ENCODE measurements around the gene RIN3. TPM values are rescaled to one million over a fixed set of nuclear protein-coding genes. Genes with fewer than 3 reads are reported as not detected.

Gene RIN3
- total RNA-seq, 2 donors from 2014 or later: 8.8 to 41.6 TPM

- TF ChIP-seq CTCF (IDR thresholded peaks at IDR 0.05) (no peak), POLR2AphosphoS5 (IDR thresholded peaks at IDR 0.05) (no peak), POLR2A (IDR thresholded peaks at IDR 0.05) (no peak)
- no peak overlapping the region for H3K4me3 ChIP-seq
- H3K9me3 ChIP-seq: no peaks in the 10 kb centered on the region
- H3K36me3 ChIP-seq: peaks cover 0 to 5% of the 10 kb centered on the region in 2 donors
- H3K4me1 ChIP-seq (replicated peaks): peaks cover 8% of the 10 kb centered on the region
- no peak for DNase-seq (ENCODE audit: low spot score)
- intact Hi-C loops (cut with DNase I): no loop called here
- no peaks in the 10 kb centered on the region for H3K27me3 ChIP-seq (replicated peaks; ENCODE audit: insufficient read depth)
- 77% methylated on average over 14 of the region's 14 CpGs for WGBS
- H3K27ac ChIP-seq: no peak overlapping the region
These were observed 216.2 kb downstream of the RIN3 start for GRCh38 chr14:92729634-92730358.

GRCh38 chr14:92731622-92732115 is 218.1 kb downstream of the RIN3 start:
- no peaks in the 10 kb centered on the region for H3K27me3 ChIP-seq (replicated peaks; ENCODE audit: insufficient read depth)
- no peak overlapping the region for H3K4me3 ChIP-seq
- TF ChIP-seq POLR2AphosphoS5 (IDR thresholded peaks at IDR 0.05) (no peak), CTCF (IDR thresholded peaks at IDR 0.05) (no peak), POLR2A (IDR thresholded peaks at IDR 0.05) (no peak)
- H3K4me1 ChIP-seq (replicated peaks): no peaks in the 10 kb centered on the region
- H3K27ac ChIP-seq: no peak overlapping the region
- peaks cover 0 to 5% of the 10 kb centered on the region in 2 donors for H3K36me3 ChIP-seq
- no peak for DNase-seq (ENCODE audit: low spot score)
- intact Hi-C loops (cut with DNase I): no loop called here
- no peaks in the 10 kb centered on the region for H3K9me3 ChIP-seq
- WGBS: 95% methylated on average over 3 of the region's 3 CpGs

GRCh38 chr14:92733007-92733406 is 219.4 kb downstream of the RIN3 start:
- 91% methylated on average over 4 of the region's 4 CpGs for whole genome bisulfite sequencing
- DNase-seq (ENCODE audit: low spot score): no peak
- intact Hi-C loops (cut with DNase I): no loop called here
- H3K4me3 ChIP-seq: no peak overlapping the region
- no peak overlapping the region for H3K27ac ChIP-seq
- H3K36me3 ChIP-seq: peaks cover 0 to 5% of the 10 kb centered on the region in 2 donors
- H3K9me3 ChIP-seq: no peaks in the 10 kb centered on the region
- TF ChIP-seq POLR2AphosphoS5 (IDR thresholded peaks at IDR 0.05): no peak
- TF ChIP-seq POLR2A (IDR thresholded peaks at IDR 0.05): no peak
- TF ChIP-seq CTCF (IDR thresholded peaks at IDR 0.05): no peak
- H3K4me1 ChIP-seq (replicated peaks): no peaks in the 10 kb centered on the region
- no peaks in the 10 kb centered on the region for H3K27me3 ChIP-seq (replicated peaks; ENCODE audit: insufficient read depth)

- no peaks in the 10 kb centered on the region for H3K9me3 ChIP-seq
- no peak for DNase-seq (ENCODE audit: low spot score)
- TF ChIP-seq CTCF (IDR thresholded peaks at IDR 0.05) (no peak), POLR2AphosphoS5 (IDR thresholded peaks at IDR 0.05) (no peak), POLR2A (IDR thresholded peaks at IDR 0.05) (no peak)
- no peaks in the 10 kb centered on the region for H3K4me1 ChIP-seq (replicated peaks)
- H3K36me3 ChIP-seq: peaks cover 0 to 5% of the 10 kb centered on the region in 2 donors
- no peaks in the 10 kb centered on the region for H3K27me3 ChIP-seq (replicated peaks; ENCODE audit: insufficient read depth)
- WGBS: 90% methylated on average over 7 of the region's 7 CpGs
- no peak overlapping the region for H3K4me3 ChIP-seq
- H3K27ac ChIP-seq: no peak overlapping the region
- intact Hi-C loops (cut with DNase I): no loop called here
These were observed 221.0 kb downstream of the RIN3 start for GRCh38 chr14:92734618-92735017.

GRCh38 chr14:92735344-92735743 is 221.8 kb downstream of the RIN3 start:
- TF ChIP-seq CTCF (IDR thresholded peaks at IDR 0.05) (no peak), POLR2AphosphoS5 (IDR thresholded peaks at IDR 0.05) (no peak), POLR2A (IDR thresholded peaks at IDR 0.05) (no peak)
- intact Hi-C loops (cut with DNase I): no loop called here
- Histone ChIP-seq H3K4me3 (no peak overlapping the region), H3K27me3 (replicated peaks; ENCODE audit: insufficient read depth) (no peaks in the 10 kb centered on the region), H3K4me1 (replicated peaks) (no peaks in the 10 kb centered on the region), H3K36me3 (peaks cover 0 to 5% of the 10 kb centered on the region in 2 donors), H3K9me3 (no peaks in the 10 kb centered on the region), H3K27ac (no peak overlapping the region)
- WGBS: 96% methylated on average over 6 of the region's 6 CpGs
- no peak for DNase-seq (ENCODE audit: low spot score)

Measured in prostate gland (tissue), 2 donors.